Upper lobe of right lung (tissue), 1 donor: Measurements from ENCODE around the gene EVA1A. TPM values are rescaled to one million over a fixed set of nuclear protein-coding genes. Genes with fewer than 3 reads are reported as not detected.

Source experiments
- ATAC-seq: fragments of 200-7000 bp; cut with Tn5 transposase; one replicate; pipeline ENCODE4 v1.9.1; 2020; ENCODE audit warnings: mild to moderate bottlenecking, moderate library complexity
- DNase-seq: peaks from one replicate; pipeline ENCODE4 v3.0.0-alpha.2; 2020
- H3K27ac ChIP-seq: fragments of 200-600 bp; one replicate; pipeline ENCODE4 v1.8.0; 2022
- H3K27me3 ChIP-seq: fragments of 200-600 bp; one replicate; pipeline ENCODE4 v1.8.0; 2022; ENCODE audit warnings: mild to moderate bottlenecking
- H3K36me3 ChIP-seq: fragments of 200-600 bp; one replicate; pipeline ENCODE4 v1.8.0; 2022
- H3K4me1 ChIP-seq: fragments of 200-600 bp; one replicate; pipeline ENCODE4 v1.8.0; 2022
- H3K4me3 ChIP-seq: fragments of 200-600 bp; one replicate; pipeline ENCODE4 v1.8.0; 2022; ENCODE audit warnings: mild to moderate bottlenecking
- H3K9me3 ChIP-seq: fragments of 200-600 bp; one replicate; pipeline ENCODE4 v1.8.0; 2022
- intact Hi-C: fragments of 100-400 bp; cut with DNase I; formaldehyde crosslinking; loops from one replicate; pipeline ENCODE4 v1.11.0; 2022
- total RNA-seq: library from RNA; stranded (reverse); fragmentation: NEBNext Ultra II Directional; extraction: Animal tissue kit (Norgen Biotek cat#: 25700); gene quantifications from one replicate; pipeline ENCODE4 v1.2.1, GENCODE V29; 2021
- TF ChIP-seq, protein P1 (sequence below): fragments of 200-600 bp; IDR thresholded peaks from one replicate; pipeline ENCODE4 v1.8.0; 2022; ENCODE audit warnings: antibody characterized with exemption
- donor health status: DM: no; HTN: yes; CAD: no; lungs with severe emphysema.

The EVA1A gene
- total RNA-seq, 1 donor from 2014 or later: 41.9 TPM

DNA sequence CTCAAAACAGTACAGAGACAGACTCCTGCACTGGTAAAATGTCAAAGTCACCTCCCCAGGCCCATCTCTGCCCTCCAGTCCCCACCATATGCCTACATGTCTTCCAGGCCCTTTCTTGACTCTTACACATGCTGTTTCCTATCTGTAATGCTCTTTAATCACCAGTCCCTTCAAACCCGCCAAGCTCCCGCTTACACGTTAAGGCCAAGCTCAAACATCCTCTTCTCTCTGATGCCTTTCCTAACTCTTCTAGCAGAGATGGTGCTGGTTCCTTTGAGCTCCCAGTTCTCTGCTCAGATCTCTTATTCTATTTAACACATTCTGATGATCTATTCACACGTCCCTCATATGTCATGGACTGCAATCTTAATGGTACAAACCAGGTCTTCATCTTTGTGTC lies 5.0 kb downstream of the EVA1A start:
- no peak for ATAC-seq
- H3K36me3 ChIP-seq: no peaks in the 10 kb centered on the region
- H3K27me3 ChIP-seq: peaks cover 6% of the 10 kb centered on the region
- TF ChIP-seq, protein P1, sequence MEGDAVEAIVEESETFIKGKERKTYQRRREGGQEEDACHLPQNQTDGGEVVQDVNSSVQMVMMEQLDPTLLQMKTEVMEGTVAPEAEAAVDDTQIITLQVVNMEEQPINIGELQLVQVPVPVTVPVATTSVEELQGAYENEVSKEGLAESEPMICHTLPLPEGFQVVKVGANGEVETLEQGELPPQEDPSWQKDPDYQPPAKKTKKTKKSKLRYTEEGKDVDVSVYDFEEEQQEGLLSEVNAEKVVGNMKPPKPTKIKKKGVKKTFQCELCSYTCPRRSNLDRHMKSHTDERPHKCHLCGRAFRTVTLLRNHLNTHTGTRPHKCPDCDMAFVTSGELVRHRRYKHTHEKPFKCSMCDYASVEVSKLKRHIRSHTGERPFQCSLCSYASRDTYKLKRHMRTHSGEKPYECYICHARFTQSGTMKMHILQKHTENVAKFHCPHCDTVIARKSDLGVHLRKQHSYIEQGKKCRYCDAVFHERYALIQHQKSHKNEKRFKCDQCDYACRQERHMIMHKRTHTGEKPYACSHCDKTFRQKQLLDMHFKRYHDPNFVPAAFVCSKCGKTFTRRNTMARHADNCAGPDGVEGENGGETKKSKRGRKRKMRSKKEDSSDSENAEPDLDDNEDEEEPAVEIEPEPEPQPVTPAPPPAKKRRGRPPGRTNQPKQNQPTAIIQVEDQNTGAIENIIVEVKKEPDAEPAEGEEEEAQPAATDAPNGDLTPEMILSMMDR: no peak
- no peak overlapping the region for H3K4me3 ChIP-seq
- intact Hi-C loops: no loop called here
- DNase-seq: no peak
- H3K4me1 ChIP-seq: no peaks in the 10 kb centered on the region
- no peak overlapping the region for H3K27ac ChIP-seq
- H3K9me3 ChIP-seq: no peaks in the 10 kb centered on the region

GRCh38 chr2:75553935-75554531 lies 6.7 kb downstream of the EVA1A start:
- H3K4me3 ChIP-seq: no peak overlapping the region

GRCh38 chr2:75552222-75552621 lies 8.5 kb downstream of the EVA1A start:
- intact Hi-C loops: no loop called here
- TF ChIP-seq, protein P1: no peak

More at GRCh38 chr2:75553935-75554531, 6.7 kb downstream of the EVA1A start:
- H3K36me3 ChIP-seq: no peaks in the 10 kb centered on the region
- H3K27me3 ChIP-seq: no peaks in the 10 kb centered on the region
- no peak for DNase-seq
- ATAC-seq: no peak
- TF ChIP-seq, protein P1: no peak
- H3K27ac ChIP-seq: no peak overlapping the region
- H3K4me1 ChIP-seq: no peaks in the 10 kb centered on the region
- no peaks in the 10 kb centered on the region for H3K9me3 ChIP-seq
- intact Hi-C loops: no loop called here

GRCh38 chr2:75551434-75551833 lies 9.3 kb downstream of the EVA1A start:
- no peaks in the 10 kb centered on the region for H3K27me3 ChIP-seq
- DNase-seq (no peak), ATAC-seq (no peak)
- TF ChIP-seq, protein P1: no peak
- no peak overlapping the region for H3K27ac ChIP-seq
- no peaks in the 10 kb centered on the region for H3K9me3 ChIP-seq
- H3K36me3 ChIP-seq: no peaks in the 10 kb centered on the region
- no peaks in the 10 kb centered on the region for H3K4me1 ChIP-seq
- no peak overlapping the region for H3K4me3 ChIP-seq
- intact Hi-C loops: no loop called here

More at GRCh38 chr2:75552222-75552621, 8.5 kb downstream of the EVA1A start:
- Histone ChIP-seq H3K9me3 (no peaks in the 10 kb centered on the region), H3K36me3 (no peaks in the 10 kb centered on the region), H3K4me3 (no peak overlapping the region), H3K27ac (no peak overlapping the region), H3K4me1 (no peaks in the 10 kb centered on the region), H3K27me3 (no peaks in the 10 kb centered on the region)
- no peak for DNase-seq
- ATAC-seq: no peak

GRCh38 chr2:75549401-75550253 lies 11.1 kb downstream of the EVA1A start:
- TF ChIP-seq, protein P1: no peak
- Histone ChIP-seq H3K4me1 (no peaks in the 10 kb centered on the region), H3K9me3 (no peaks in the 10 kb centered on the region), H3K36me3 (no peaks in the 10 kb centered on the region), H3K27ac (no peak overlapping the region), H3K4me3 (no peak overlapping the region), H3K27me3 (no peaks in the 10 kb centered on the region)
- ATAC-seq: no peak
- intact Hi-C loops: no loop called here
- DNase-seq: no peak
